DMS 273 treated with DMSO at 0.1 percent for 48 hours (cell line): ENCODE results near the gene FAM90A1.
A peak's percentile ranks its signal among the peaks of the same experiment; 100 is the strongest.
"Not testable (repeated sequence)": the region's sequence is repeated elsewhere in the genome, so short reads cannot be mapped to it uniquely, and the experiment has no call there.

Experiments used
- DNase-seq: peaks from one replicate; lab custom pipeline; 2025; lab: John Stamatoyannopoulos, UW

Gene FAM90A1, protein sequence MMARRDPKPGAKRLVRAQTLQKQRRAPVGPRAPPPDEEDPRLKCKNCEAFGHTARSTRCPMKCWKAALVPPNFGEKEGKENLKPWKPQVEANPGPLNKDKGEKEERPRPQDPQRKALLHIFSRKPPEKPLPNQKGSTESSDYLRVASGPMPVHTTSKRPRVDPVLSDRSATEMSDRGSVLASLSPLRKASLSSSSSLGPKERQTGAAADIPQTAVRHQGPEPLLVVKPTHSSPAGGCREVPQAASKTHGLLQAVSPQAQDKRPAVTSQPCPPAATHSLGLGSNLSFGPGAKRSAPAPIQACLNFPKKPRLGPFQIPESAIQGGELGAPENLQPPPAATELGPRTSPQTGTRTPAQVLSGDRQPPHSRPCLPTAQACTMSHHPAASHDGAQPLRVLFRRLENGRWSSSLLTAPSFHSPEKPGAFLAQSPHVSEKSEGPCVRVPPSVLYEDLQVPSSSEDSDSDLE

DNA sequence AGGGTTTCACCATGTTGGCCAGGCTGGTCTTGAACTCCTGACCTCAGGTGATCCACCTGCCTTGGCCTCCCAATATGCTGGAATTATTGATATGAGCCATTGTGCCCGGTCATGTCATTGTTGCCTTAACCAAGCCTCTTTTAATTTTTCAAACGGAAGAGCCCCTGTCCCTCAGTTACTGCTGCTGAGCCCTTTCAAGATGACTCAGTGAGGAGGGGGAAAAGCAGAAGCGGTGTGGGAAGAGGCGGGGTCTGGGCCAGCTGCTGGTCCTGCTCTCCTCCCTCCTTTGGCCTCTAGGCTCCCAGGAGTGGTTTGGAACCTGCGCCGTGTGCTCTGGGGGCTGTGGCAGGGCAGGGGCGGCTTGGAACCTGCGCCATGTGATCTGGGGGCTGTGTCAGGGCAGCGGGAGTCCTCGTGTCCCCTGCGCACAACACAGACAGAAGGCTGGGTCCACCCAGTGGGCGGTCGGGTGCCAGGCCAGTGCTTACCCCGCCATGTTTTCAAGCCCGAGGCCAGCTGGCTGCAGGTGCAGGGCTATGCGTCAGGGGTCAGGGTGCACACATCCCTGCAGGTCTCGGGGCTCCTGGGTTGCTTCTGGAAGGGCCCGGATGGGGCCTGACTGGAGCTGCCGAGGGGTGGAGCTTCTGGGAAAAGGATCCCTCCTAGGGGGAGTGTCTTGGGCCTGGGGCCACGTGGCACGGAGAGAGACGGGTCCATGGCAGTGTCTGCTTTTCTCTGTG is at the start of gene FAM90A1:
Gene FAM90A1, minus strand, starts transcription at position 627 of the 740 bp plus-strand sequence. CDS start 2,786 bp downstream, outside the sequence.
- not testable (repeated sequence) for DNase-seq

DNA sequence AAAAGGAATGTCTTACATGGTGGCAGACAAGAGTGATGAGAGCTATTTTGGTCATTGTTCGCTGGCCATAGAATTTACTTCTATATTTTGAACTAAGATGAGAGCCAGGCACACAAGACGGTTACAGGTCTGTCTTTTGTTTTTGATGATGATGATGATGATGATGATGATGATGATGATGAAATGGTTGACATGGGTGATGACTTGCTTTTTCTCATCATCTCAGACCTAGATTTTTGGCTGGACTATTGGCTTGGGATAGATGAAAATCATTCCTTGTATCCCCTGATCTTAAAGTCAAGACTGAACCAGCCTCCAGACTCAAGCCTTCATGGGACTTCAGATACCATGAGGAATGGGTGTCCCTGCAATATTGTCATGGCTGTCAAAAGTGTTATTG is 49.0 kb upstream of the FAM90A1 start:
- DNase-seq: not testable (repeated sequence)

DNA sequence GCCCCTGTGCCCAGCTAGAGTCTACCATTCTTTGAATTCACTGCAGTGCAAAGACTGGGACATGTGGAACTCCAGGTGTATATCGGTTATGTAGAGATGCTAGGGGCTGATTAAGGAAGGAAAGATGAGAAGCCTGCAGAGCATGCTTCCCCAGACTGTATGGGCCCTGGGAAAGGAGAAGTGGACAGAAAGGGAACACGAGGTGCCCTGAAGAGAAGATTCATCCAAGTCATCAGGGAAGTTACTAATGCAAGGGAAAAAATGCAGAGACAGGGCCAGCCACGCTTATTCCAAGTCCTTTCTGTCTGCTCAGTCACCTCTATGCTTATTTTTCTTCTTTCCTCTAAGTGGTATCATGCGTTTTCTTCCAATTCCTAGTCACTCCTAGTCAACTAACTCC is 39.3 kb upstream of the FAM90A1 start:
- DNase-seq: not testable (repeated sequence)

DNA sequence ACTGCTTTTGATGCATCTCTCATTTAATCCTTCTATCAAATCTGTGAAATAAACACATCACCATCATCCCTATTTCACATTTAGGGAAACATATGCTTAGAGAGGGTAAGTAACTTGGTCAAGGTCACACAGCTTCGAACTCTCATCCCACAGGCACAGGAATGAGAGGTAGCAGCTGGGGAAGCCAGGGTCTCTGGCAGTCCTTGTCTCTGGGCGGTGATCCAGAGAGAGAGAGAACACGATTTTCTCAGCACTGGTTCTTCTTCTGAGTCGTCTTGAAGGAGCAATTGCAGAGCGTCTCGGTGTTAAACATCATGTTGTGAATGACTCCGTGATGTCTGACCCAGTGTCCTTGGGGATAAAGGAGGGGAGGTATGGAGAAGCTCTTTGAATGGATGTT is 36.8 kb upstream of the FAM90A1 start:
- not testable (repeated sequence) for DNase-seq

DNA sequence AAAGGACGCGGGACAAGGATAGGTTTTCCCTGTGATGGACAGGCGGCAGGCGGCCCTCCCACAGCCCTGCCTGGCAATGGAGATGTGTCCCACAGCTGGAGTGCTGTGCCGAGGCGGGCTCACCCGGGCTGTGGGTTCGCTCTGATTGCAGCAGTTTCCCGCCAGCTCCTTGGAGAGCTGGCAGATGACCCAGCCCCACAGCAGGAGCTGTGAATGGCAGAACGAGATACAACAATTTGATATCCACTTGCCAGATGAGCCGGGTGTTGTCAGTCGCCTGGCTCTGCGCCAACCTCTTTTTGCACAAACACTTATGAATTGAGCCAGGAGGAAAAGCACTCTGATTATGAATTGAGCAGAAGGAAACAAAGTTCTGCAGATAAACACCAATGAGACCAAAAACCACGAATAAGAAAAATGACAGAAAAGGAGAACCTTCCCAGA is 33.7 kb upstream of the FAM90A1 start:
- not testable (repeated sequence) for DNase-seq

DNA sequence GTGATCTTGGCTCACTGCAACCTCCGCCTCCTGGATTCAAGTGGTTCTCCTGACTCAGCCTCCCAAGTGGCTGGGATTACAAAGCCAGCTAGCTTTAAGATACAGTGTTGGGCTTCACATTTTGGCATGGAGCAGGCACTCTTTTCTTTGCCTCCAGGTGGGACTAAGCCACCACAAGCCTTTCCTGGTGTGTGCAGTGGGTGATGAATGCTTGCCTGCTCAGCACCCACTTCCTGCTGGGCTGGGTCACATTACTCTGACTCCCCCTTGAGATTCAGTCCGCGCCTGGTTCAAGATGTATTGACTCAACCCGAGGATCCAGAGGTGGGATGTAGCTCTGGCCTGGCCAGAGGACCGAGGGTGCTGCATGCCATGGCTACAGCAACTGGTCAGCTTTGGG is 28.9 kb upstream of the FAM90A1 start:
- DNase-seq: not testable (repeated sequence)

DNA sequence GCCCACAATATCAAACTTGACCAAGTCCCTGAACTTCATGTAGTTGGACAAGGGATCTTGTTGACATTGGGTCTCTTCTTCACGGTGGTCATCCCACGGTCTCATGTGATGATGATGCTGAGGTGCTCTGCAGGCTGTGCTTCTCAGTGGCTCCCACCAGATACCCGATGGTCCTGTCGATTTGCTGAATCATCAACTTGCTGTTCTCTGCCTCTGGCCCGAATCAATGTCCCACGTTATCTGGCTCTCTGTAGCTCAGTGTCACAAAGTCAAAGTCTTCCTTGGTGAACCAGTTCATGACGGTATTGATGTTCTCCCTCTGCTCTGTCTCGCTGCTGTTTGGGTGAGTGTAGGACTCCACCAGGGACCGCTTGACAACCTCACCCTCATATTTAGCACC is 27.3 kb upstream of the FAM90A1 start:
- not testable (repeated sequence) for DNase-seq

DNA sequence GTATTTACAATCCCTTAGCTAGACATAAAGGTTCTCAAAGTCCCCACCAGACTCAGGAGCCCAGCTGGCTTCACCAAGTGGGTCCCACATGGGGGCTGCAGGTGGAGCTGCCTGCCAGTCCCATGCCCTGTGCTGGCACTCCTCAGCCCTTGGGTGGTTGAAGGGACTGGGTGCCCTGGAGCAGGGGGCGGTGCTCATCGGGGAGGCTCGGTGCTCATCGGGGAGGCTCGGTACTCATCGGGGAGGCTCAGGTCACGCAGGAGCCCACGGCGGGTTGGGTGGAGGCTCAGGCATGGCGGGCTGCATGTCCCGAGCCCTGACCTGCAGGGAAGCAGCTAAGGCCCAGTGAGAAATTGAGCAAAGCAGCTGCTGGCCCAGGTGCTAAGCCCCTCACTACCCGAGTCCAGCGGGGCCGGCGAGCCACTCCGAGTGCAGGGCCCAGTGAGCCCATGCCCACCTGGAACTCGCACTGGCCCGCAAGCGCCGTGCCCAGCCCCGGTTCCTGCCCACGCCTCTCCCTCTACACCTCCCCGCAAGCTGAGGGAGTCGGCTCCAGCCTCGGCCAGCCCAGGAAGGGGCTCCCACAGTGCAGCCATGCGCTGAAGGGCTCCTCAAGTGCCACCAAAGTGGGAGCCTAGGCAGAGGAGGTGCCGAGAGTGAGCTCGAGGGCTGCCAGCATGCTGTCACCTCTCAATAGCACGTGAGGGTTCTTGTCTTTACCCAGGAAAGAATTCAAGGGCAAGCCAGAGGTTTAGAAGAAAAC is 24.8 kb upstream of the FAM90A1 start:
- not testable (repeated sequence) for DNase-seq

DNA sequence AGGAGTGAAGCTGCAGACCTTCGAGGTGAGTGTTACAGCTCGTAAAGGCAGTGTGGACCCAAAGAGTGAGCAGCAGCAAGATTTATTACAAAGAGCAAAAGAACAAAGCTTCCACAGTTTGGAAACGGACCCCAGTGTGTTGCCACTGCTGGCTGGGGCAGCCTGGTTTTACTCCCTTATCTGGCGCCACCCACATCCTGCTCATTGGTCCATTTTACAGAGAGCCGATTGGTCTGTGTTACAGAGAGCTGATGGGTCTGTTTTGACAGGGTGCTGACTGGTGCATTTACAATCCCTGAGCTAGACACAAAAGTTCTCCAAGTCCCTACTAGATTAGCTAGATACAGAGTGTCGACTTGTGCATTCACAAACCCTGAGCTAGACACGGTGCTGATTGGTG is 24.2 kb upstream of the FAM90A1 start:
- not testable (repeated sequence) for DNase-seq

DNA sequence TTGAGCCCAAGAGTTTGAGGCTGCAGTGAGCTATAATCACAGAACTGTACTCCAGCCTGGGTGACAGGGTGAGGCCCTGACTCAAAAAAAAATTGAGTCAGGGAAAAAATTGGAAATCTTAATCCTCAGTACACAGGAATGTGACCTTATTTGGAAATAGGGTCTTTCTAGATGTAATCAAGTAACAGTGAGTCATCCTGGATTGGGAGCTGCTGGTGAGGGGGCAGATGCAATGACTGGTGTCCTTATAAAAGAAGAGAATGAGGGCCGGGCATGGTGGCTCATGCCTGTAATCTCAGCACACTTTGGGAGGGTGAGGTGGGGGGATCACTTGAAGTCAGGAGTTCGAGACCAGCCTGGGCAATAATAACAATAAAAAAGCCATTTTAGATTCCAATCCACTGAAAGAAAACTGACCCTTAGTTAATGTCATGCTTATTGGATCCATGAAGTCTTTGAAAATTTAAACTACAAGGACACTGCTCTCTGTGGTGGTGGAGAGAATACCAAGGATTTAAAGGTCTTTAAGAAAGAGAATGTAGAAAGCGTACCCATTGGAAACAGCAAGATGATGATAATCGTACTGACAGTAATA is 19.6 kb upstream of the FAM90A1 start:
- DNase-seq: not testable (repeated sequence)

DNA sequence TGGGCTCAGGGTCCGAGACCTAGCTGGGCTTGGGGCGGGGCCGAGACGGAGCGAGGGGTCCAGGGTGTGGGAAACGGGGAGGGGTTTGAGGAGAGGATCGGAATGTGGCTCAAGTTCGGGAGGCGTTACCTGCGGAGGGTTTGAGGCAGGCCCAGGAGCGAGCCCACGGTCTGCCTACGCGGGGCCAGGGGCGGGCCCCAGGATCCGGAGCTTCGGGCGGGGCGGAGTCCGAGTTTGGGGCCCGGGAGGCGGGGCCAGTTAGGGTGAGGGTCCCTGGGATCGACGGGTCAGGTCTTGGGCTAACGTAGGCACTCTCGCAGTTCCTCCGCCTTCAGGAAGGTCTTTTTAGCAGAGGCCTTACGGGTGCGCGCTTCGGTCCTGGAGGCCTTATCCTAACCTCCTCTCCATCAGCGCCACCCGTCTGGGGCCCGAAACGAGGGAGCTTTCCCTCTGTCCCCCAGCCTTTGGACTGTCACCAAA is 16.3 kb upstream of the FAM90A1 start:
- not testable (repeated sequence) for DNase-seq

DNA sequence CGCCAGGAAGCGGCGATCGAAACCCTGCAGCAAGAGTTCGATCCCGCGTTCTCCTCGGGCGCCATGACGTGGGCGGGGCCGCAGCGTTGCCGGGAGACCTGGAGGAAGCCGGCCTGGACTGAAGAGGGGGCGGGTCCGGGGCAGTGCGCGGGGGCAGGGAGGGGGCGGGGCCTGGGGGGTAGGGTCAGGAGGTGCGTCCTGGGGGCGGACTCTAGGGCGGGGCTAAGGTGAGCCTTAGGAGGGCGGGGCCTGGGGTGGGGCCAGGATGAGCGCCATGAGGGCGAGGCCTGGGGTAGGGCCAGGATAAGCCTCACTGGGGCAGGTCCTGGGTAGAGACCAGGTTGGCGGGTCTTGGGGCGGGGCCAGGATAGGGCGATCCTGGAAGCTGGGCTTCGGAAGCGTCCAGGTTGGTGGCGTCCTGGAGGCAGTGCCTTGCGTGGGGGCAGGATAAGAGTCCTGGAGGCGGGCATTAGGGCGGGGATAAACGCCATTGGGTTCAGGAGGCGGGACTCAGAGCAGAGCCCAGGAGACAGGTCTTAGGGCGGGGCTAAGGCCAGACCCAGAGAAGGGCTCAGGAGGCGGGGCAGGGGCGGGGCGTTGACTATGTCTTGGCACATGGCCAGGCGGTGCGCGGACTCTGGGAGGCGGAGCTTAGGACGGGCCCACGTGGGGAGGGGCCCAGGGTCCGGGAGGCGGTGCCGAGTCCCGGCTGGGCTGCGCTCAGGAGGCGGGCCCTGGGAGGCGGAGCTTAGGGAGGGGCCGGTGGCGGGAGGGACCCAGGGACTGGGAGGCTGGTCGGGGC is 15.7 kb upstream of the FAM90A1 start:
- DNase-seq: peak; percentile 61

DNA sequence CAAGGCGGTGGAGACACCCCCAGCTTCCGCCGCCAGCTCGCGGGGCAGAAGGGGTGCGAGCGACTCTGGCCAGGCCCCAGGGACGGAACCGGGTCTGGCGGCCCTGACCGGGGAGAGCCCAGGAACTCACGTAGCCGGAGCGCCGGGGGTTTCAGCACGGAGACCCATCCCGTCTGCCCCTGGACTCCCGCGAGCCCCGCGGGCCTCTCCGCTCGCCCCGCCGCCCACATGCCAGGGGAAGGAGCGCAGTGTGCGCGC is 15.1 kb upstream of the FAM90A1 start:
- not testable (repeated sequence) for DNase-seq

DNA sequence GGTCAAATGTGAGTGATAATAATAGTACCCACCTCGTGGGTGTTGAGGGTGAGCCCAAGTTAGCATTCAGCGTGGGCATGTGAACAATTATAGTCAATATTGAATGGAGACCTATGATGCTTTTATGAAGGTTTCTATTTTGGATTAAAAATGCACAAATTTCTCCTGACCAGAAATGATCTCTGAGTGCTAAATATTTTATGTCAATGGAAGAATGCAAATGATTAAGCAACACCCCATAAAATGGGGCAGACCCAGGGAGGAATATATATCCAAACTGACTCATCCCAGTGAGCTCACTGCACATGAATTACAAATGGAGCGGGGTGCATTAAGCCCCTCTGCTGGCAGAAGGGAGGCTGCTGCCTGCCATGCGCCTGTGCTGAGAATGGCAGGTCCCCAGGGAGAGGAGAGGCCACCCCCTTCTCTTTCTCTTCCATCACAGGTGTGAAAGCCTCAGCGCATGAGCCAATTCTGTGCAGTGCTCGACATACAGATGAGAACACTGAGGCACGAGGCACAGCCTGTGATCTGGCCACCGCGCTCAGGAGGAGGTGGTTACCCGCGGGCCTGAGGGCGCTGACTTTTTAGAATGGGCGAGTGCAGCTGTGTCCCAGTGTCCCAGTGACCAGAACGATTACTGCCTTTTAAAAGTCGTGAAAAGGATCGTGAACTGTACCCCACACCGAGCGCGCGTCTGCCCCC is 14.7 kb upstream of the FAM90A1 start:
- DNase-seq: not testable (repeated sequence)

DNA sequence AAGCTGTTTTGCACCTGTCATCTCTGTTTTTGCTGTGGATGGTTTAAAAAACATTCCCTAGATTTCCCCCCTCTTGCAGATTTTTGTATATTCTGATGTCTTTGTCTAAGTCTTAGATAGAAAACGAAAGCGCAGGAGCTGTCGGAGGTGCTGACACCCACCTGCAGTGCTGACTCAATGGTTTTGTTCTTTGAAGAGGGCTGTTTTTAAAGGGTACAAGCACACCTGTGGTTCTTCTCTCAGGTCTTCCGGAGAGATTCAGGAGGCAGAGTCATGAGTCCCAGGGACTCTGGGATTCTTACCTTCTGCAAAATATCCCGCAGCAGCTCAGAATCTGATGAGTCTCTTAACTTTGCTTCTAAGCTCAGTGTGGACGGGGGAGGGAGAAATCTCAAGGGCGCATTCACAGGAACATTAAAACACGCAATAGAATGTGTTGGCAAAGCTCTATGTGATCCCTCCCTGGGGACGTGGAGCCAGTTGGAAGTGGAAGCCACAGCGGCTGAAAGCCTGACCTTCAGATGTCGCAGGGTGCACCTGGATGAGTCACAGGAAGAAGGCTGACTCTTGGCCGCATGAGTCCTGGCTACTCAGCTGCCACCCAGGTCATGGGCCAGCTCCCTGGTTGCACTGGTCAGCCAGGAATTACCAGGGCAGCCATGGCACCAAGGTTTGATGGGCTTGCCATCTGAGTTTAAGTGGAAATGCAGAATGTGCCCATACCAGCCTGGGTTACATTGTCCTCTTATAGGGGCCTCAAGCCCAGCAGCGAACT is 13.1 kb upstream of the FAM90A1 start:
- DNase-seq: not testable (repeated sequence)

DNA sequence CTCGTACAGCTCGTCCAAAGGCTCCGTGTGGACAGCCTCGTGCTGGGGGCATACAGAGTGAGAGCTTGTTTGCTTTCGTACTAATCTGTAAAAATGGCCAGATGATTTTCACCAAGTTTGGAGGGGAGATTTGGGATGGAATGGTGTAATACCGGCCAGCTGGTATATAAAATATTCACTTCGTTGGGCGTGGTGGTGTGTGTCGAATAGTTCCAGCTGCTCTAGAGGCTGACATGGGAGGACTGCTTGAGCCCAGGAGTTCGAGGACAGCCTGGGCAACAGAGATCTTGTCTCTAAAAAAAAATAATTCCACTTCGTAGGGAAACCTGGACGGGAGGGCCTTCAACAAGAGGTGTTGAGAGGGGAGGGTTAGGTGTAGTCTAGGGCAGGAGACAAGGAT is 9.6 kb upstream of the FAM90A1 start:
- DNase-seq: not testable (repeated sequence)

DNA sequence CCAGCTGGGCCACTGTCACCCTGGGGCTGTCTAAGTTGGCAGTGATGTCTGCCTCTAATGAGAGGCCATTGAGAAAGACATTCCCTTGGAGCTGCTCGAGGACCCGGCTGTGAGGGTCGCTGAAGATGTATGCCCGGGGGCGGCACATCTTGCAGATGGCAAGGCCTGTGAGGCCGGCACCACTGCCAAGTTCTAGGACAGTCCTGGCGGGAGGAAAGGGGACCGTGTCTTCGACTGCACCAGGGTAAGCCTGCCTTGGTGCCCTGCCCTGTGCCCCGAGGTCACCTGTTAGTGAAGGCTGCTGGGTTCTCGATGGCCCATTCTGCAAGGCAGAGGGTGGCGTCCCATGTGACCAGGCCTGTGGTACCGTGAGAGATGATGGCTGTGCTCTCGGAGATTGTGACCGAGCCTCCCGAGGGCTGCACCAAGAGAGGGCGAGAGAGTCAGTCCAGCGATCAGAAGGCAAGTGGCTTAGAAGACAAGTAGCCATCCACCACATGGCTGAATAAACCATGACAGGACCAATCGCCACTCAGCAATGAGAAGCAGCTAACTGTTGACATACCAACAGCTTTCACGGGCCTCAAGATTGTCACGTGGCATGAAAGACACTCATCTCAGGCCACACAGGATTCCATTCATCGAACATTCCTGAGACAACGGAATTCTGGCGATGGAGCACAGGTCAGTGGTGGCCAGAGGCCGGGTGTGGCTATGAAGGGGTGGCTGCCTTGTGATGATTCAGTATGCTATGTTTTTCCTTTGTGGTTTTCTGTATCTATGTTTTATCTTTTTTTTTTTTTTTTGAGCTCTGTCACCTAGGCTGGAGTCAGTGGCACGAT is 8.1 kb upstream of the FAM90A1 start:
- not testable (repeated sequence) for DNase-seq

DNA sequence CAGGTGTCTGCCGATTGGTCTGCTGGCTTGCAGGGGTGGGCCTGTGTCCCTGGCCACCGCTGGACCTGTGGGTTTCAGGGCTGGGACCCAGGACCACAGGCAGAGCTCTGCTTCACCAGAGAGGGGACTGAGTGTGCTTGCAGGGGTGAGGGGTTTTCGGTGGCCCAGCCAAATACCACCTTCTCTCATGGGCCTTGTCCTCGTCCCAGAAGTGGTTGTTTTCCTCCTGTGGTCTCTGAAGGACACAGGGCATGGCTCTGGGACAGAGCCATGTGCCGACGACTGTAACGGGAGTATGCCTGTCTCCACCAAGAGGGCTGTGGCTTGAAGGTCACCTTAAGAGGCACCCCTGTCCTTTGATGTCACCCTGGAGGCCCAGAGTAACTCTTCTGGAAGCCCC is 7.3 kb upstream of the FAM90A1 start:
- DNase-seq: not testable (repeated sequence)
